Keratinocyte (primary cell): ENCODE data around the gene GFY.

Source experiments
- EZH2 ChIP-seq: IDR thresholded peaks from one replicate; pipeline ENCODE4 v1.6.1; 2012; ENCODE audit warnings: inconsistent platforms, mild to moderate bottlenecking, low read length, moderate library complexity
- TF ChIP-seq, protein P1 (sequence below), 3 experiments: IDR thresholded peaks in 1 of 3; conservative IDR thresholded peaks in 1 of 3; optimal IDR thresholded peaks in 1 of 3; 2 replicates in 2 of 3; 3 replicates in 1 of 3; pipeline versions ENCODE3 to v1.5.1; 2011; ENCODE audit warnings: low read length in 3 of 3, mild to moderate bottlenecking in 3 of 3, moderate library complexity in 2 of 3, control low read depth in 1 of 3, inconsistent platforms in 1 of 3; ENCODE audit not compliant: insufficient read depth in 2 of 3; ENCODE audit errors: extremely low read depth in 1 of 3

GRCh38 chr19:49470615-49470978, 45.4 kb downstream of the GFY start:
- TF ChIP-seq, protein P1, sequence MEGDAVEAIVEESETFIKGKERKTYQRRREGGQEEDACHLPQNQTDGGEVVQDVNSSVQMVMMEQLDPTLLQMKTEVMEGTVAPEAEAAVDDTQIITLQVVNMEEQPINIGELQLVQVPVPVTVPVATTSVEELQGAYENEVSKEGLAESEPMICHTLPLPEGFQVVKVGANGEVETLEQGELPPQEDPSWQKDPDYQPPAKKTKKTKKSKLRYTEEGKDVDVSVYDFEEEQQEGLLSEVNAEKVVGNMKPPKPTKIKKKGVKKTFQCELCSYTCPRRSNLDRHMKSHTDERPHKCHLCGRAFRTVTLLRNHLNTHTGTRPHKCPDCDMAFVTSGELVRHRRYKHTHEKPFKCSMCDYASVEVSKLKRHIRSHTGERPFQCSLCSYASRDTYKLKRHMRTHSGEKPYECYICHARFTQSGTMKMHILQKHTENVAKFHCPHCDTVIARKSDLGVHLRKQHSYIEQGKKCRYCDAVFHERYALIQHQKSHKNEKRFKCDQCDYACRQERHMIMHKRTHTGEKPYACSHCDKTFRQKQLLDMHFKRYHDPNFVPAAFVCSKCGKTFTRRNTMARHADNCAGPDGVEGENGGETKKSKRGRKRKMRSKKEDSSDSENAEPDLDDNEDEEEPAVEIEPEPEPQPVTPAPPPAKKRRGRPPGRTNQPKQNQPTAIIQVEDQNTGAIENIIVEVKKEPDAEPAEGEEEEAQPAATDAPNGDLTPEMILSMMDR (optimal IDR thresholded peaks at IDR 0.05 in 1 of 3, IDR thresholded peaks at IDR 0.05 in 1 of 3, conservative IDR thresholded peaks at IDR 0.05 in 1 of 3; ENCODE audit: extremely low read depth in 1 of 3, insufficient read depth in 2 of 3, low read length in 3 of 3) = no peak
- no peak for TF ChIP-seq EZH2
